Measurements from ENCODE around the gene KLF2. TPM values are rescaled to one million over a fixed set of nuclear protein-coding genes. Genes with fewer than 3 reads are reported as not detected.

Gene KLF2
- total and polyA plus RNA-seq, 3 donors from 2014 or later: 40.2 to 74.9 (median 42.4) TPM

DNA sequence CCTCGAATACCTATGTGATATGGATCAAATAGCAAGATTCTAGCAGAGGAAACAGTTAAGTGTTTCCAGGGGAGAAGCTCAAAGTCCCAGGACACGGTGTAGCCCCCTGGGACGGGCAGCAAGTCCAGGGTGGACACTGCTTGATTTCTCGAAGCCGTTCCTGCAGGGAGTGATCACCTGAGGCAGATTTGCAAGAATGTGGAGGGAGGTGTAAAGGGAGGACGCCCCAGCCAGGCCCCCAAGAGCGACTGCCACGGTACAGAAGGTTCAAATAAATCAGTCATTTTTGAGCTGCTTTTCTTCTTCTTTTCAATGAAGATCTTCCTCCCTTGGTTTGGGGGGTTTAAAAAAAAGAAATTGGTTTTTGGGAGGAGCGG lies 41.4 kb downstream of the KLF2 start:
- 40 to 45% methylated on average over 9 of the region's 9 CpGs for WGBS, 2 donors
- Histone ChIP-seq H3K27me3 (no peaks in the 10 kb centered on the region), H3K36me3 (ENCODE audit: low read depth, missing control alignments) (no peaks in the 10 kb centered on the region), H3K4me3 (no peak overlapping the region), H3K27ac (peak overlapping the region; percentile 79 to 86), H3K4me1 (peaks cover 45% of the 10 kb centered on the region), H3K9me3 (no peaks in the 10 kb centered on the region)
- TF ChIP-seq, protein P1, sequence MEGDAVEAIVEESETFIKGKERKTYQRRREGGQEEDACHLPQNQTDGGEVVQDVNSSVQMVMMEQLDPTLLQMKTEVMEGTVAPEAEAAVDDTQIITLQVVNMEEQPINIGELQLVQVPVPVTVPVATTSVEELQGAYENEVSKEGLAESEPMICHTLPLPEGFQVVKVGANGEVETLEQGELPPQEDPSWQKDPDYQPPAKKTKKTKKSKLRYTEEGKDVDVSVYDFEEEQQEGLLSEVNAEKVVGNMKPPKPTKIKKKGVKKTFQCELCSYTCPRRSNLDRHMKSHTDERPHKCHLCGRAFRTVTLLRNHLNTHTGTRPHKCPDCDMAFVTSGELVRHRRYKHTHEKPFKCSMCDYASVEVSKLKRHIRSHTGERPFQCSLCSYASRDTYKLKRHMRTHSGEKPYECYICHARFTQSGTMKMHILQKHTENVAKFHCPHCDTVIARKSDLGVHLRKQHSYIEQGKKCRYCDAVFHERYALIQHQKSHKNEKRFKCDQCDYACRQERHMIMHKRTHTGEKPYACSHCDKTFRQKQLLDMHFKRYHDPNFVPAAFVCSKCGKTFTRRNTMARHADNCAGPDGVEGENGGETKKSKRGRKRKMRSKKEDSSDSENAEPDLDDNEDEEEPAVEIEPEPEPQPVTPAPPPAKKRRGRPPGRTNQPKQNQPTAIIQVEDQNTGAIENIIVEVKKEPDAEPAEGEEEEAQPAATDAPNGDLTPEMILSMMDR (IDR thresholded peaks at IDR 0.05): no peak
- TF ChIP-seq POLR2A (IDR thresholded peaks at IDR 0.05): no peak
- DNase-seq: no peak
- intact Hi-C loops (cut with DNase I; ENCODE audit: low total_unique reads): no loop called here

DNA sequence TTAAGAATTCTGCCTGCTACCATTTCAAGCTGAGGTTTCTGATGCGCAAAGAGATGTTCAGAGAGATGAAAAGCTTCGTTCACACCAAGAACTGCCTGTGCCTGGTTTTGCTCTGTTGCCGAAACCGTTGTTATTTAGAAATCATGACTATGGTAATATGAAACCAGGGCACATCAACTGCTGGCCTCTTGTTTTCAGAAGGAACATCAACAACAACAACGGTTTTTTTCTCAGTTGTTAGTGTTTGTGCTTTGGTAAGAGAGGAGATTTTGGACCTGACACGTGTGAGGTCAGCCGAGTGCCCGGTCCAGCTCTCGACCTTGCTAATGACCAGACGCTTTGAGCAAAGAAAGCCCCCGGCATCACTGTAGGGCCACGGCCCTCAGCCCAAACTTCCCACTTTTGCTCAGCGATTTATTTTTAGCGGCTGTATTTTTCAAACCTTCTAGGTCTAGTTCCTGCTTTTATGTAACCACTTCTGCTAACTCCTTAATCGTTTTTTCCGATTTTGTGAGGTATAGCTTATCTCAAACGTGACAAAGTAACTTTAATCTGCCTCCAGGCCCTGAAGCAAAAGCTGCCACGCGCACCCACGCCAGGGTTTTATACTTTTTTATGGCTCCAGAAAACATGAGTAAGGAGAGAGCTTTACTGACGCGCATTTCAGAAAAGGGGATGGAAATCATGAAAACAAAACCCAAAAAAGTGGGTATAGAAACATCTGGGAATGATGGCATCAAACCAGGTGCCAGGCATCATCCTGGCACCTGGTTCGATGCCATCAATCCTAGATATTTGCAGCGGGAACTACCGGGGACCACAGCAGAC lies 42.0 kb downstream of the KLF2 start:
- Histone ChIP-seq H3K9me3 (no peaks in the 10 kb centered on the region), H3K4me3 (no peak overlapping the region), H3K36me3 (ENCODE audit: low read depth, missing control alignments) (no peaks in the 10 kb centered on the region), H3K27me3 (no peaks in the 10 kb centered on the region), H3K27ac (peak overlapping the region; percentile 79 to 86), H3K4me1 (peaks cover 51% of the 10 kb centered on the region)
- TF ChIP-seq POLR2A (IDR thresholded peaks at IDR 0.05): no peak
- TF ChIP-seq, protein P1 (IDR thresholded peaks at IDR 0.05): no peak
- WGBS, 2 donors: 37 to 41% methylated on average over 25 of the region's 25 CpGs
- DNase-seq: peak; percentile 66
- intact Hi-C loops (cut with DNase I; ENCODE audit: low total_unique reads): no loop called here

DNA sequence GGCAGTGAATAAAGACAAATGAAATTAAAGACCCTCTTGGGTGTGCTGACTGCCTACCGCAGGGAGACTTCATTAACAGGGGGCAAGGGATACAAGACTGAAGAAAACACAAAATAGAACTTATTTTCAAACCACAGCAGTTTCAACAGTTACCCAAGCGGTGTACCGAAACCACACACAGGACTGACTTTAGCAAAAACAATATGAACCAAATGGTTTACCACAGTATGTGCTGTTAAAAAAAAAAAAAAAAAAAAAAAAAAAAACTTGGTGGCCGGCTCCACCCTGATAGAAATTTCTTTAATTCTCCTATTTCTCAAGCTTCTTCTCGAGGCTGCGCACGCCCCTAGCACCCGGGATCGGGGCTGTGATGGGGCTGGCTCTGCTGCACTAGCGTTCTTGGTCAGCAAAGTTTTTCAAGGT lies 42.6 kb downstream of the KLF2 start:
- H3K9me3 ChIP-seq: no peaks in the 10 kb centered on the region
- no peak overlapping the region for H3K4me3 ChIP-seq
- peak overlapping the region; percentile 79 to 86 for H3K27ac ChIP-seq
- 80 to 91% methylated on average over 10 of the region's 10 CpGs for WGBS, 2 donors
- intact Hi-C loops (cut with DNase I; ENCODE audit: low total_unique reads): no loop called here
- peaks cover 57% of the 10 kb centered on the region for H3K4me1 ChIP-seq
- no peaks in the 10 kb centered on the region for H3K27me3 ChIP-seq
- no peaks in the 10 kb centered on the region for H3K36me3 ChIP-seq (ENCODE audit: low read depth, missing control alignments)
- no peak for DNase-seq
- TF ChIP-seq, protein P1 (IDR thresholded peaks at IDR 0.05): no peak
- no peak for TF ChIP-seq POLR2A (IDR thresholded peaks at IDR 0.05)

DNA sequence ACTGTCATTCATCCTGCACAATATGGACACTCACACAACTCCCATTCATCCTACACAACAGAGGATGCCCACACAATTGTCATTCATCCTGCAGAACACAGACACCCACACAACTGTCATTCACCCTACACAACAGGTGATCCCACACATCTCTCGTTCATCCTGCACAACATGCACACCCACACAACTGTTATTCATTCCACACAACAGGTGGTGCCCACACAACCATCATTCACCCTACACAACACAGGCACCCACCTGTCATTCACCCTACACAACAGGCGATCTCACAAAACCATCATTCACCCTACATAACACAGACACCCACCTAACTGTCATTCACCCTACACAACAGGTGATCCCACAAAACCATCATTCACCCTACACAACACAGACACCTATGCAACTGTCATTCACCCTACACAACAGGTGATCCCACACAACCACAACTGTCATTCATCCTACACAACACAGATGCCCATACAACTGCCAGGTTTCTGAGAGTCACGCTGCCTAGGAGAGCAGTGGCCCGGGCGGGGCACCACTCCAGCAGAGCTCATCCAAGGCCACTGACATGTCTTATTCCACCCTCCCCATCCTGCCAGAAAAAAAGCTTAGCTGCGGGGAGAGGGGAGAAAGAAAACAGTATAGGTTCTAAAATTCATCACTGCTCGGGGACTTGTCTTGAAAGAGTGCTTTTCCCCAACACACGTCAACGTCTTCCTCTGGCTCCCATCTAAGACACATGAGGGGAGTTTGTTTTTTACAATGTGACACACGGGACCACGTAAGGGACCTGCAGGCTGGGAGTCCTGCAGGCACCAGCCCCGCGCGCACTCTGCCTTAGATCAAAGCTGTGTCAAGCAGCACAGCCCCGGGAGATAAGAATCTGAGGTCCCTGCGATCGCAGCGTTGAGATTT lies 44.0 kb downstream of the KLF2 start:
- Histone ChIP-seq H3K27ac (no peak overlapping the region), H3K9me3 (no peaks in the 10 kb centered on the region), H3K27me3 (no peaks in the 10 kb centered on the region), H3K4me1 (peaks cover 60% of the 10 kb centered on the region), H3K4me3 (no peak overlapping the region), H3K36me3 (ENCODE audit: low read depth, missing control alignments) (no peaks in the 10 kb centered on the region)
- WGBS, 2 donors: 65 to 77% methylated on average over 18 of the region's 18 CpGs
- DNase-seq: no peak
- TF ChIP-seq, protein P1 (IDR thresholded peaks at IDR 0.05): no peak
- TF ChIP-seq POLR2A (IDR thresholded peaks at IDR 0.05): no peak
- intact Hi-C loops (cut with DNase I; ENCODE audit: low total_unique reads): no loop called here
